GOT3 (cell line): ENCODE results near the gene EXOC6B.

Experiments used
- DNase-seq: peaks from one replicate; lab custom pipeline; 2025; ENCODE audit warnings: mixed read lengths; lab: John Stamatoyannopoulos, UW

The EXOC6B gene

DNA sequence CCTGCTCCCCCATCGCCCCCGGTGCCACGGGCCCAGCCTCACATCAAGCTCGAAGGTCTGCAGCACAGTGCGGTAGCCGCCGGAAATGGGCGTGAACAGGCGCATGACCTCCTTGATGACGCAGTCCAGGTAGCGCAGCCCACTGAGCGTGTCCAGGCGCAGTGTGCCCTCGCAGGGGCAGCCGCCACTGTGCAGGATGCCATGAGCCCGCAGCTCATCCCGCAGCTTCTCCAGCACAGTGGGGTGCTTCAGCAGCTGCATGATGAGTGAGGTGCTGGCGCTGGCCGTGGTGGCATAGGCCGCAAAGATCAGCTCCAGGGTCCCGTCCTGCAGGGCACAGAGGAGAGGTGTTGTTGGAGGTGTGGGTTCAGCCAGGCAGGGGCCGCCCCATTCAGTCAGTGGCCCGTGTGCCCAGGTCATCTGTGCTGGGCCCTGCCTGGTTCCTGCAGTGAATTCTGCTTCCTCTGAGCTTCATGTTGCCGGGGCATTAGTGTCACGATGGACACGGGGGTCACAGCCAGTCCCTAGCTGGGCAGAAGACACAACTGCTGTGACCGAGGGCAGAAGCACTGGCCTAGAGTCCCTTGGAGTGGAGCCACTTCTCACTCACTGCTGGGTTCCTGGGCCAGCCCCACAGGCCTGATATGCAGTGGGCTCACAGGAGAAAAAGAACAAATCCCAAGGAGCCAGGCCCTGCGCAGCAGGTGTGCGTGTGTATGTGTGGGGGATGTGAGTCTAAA lies 692.7 kb downstream of the EXOC6B start:
- no peak for DNase-seq

GRCh38 chr2:72131916-72132841 lies 693.7 kb downstream of the EXOC6B start:
- no peak for DNase-seq

DNA sequence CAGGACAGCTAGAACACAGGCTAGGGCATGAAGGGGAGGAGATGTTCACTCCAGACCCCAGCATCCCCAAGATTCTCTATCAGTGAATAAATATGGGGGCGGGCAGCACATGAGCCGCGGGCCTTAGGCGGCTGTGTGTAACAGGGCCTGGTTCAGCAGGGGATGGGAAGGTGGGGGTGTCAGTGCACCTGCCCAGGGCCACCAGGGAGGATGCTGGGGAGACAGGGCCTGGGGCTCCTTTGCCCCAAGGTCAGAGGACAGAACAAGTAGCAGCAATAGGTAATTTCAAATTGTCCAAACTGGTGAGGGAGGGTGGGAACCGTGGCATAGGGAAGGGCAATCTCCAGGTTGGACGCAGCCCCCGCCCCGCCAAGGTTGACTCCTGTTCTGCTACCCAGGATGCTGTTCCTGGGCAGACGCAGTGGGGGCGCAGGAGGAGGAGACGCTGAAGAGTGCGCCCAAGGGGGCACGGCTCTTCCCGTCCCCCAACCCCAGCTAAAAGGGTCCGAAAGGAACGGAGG lies 694.4 kb downstream of the EXOC6B start:
- DNase-seq: no peak

DNA sequence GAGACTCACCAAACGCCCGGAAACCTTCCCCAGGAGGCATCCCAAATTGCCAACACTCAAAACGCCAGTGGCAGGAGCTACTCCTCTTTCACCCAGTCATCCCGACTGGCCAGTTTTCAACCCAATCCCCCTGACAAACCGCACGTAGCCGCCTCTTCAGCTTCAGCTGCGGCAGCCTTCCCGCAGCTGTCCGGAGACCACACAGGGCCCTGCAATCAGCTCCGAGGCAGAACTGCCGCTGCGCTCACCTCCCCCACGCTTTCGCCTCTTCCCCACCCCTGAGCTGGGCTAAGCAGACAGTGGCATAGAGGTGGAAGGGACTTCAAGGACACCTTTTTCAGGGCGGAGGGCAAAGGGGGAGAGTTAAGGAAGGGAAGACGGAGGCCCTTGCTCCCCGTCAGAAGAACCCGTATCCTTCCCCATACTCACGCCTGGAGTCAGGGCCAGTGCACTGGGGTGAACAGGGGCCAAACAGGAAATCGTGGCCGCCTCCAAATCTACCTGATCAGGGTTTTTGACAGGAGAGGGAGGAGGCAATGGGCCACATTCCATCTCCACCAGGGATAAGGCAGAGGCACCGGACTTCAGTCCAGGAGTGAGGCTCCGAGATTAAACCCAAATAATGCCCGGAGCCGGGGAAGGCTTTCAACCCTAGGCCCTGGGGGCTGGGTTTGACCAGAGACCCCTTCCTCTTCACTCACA lies 695.0 kb downstream of the EXOC6B start:
- no peak for DNase-seq

DNA sequence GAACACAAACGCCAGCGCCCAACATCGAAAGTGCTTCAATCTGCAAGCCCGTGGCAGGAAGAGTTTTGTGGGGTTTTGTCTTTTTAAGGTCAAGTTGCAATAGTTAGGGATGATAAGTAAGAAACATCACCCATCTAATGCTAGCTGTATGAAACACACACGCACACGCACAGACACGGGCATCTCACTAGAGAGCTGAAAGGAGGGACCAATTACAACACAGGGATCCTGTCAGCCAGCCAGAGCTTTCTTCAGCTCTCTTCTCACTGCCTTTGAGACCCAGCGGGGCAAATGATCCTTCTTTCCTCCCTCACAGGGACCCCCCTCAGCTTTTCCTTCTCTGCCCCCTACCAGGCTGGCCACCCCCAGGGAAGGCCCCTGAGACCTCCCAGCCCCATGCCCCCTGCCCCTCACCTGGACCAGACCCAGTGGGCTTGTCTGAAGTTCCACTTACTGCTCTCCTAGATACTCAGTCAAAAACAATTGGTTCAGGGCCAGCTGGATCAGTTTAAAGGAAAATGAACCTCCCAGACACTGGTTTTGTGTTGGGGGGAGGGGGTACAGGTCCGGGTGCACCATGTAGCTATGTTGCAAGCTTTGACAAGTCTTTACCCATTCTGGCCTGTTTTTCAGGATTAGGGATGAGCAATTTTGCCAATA lies 696.0 kb downstream of the EXOC6B start:
- DNase-seq: no peak

DNA sequence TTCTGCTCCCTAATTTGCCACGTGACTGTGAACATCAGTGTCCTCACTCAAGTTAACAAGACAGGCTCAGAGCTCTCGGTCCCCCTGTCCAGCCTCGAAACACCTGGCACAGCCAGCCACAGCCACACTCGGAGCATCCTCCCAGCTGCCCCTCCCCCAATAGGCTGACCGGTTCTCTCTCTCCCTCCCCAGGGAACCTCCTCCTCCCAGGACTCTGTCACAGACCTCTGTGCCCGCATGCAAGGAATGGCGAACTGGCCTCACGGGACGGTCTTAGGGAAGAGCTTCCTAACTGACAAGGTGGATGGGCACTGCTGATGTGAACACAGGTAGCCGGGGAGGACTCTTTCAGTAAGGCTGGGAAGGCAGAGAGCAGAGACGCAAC lies 697.0 kb downstream of the EXOC6B start:
- DNase-seq: no peak

GRCh38 chr2:72128059-72128842 lies 697.6 kb downstream of the EXOC6B start:
- no peak for DNase-seq

DNA sequence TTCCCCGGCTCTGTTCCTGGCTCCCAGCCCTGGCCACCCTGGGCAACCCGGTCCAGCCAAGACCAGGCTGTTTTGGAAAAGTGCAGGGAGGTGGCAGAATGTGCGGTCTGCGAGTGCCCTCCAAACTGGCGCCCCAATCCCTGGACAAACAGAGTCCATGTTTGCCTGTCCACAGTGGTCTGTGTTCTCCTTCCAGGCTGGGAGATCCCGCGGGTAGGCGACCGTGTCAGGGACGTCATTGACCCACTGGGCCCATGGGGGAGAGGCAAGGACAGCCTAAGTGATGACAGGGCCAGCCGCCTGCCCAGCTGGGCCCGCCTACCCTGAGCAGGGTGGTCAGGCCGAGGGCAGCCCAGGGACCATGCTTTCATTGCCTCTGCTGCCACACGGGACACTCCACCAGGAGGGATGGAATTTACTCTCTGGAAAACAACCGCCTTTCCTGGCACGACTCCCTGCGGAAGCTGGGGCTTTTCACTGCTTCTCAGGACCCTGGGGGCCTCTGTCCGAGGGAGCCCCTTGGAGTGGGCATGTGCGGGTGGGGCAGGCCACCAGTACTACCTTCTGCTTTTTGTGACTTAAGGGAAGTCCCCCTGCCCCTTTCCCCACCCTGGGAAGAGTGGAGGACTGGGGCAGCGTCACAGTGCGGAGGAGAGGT lies 698.3 kb downstream of the EXOC6B start:
- no peak for DNase-seq

DNA sequence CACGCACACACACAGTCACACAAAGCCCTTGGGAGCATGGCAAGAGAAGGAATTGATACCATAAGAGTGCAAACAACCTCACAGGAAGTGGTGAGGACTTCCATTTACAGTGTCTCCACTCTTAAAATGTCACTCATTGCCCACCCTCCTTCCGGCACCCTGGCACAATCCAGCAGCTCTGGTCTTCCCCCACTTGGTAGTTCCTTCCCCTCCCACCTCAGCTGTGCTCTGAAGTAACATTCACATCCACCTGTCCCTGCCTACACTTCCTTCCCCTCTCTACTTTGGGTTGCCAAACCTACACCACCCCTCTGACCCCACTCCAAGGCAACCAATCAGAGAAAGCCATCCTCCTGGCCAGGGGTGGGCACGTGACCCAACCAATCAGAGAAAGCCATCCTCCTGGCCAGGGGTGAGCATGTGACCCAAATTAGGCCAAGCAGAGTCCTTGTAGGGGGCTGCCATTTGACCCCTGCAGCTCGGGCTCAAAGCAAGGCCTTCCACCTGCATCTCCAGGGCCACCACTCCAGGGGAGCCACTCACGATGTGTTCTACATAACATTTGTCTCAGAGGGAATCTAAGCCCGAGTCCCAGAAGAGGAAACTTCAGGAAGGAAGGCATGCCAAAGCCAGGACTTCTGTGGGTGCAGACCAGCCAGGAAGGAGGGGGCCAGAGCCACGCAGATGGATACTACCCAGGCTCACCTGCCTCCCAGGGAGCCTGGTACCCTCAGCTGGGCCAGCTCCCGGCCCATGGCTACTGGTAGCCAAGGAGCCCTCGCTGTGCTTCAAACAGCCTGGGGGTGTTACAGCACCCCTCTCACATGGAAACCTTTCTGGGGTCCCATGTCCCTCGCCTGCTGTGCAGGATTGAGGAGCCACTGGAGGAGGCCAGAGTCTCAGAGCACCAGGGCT lies 699.4 kb downstream of the EXOC6B start:
- no peak for DNase-seq
